ENCODE data around the gene PFDN6.

DNA sequence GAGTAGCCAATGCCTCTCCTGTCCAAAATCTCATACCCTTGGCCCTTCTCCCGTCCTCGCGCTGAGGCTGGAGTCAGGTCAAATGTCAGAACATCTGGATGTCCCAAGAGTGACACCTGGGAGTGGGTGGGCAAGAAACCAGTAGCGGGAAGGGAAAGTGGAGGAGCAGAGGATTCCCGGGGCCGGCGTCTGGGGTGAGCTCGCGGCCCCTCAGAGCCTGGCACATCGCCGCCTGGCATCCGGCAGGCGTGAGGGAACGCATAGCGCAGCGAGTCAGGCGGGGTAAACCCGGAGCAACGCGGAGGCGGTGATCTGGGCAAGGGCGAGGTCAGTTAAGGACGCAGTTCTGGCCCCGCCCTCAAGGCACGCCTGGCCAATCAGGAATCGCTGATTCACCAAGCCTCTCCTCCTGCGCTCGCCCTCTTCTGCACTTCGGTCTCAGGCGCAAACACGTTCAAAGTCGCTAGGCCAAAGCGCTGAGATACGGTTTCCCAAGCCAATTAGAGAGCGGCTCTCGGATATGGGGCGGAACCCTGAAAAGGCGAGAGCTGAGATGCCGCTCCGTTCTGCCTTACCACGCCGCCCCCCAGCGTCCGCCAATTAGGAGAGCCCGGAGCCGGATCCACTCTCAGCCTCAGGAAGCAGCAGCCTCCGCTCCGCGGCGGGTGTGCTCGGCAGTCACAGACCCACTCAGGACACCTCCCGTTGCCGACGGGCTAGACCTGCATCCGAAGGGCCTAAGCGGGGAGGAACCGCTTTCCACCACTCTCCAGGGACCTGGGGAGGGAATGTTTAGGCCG lies 40.3 kb upstream of the PFDN6 start:
- peak; percentile 85 for TF ChIP-seq POLR2A (IDR thresholded peaks at IDR 0.05)
- TF ChIP-seq, protein P1, sequence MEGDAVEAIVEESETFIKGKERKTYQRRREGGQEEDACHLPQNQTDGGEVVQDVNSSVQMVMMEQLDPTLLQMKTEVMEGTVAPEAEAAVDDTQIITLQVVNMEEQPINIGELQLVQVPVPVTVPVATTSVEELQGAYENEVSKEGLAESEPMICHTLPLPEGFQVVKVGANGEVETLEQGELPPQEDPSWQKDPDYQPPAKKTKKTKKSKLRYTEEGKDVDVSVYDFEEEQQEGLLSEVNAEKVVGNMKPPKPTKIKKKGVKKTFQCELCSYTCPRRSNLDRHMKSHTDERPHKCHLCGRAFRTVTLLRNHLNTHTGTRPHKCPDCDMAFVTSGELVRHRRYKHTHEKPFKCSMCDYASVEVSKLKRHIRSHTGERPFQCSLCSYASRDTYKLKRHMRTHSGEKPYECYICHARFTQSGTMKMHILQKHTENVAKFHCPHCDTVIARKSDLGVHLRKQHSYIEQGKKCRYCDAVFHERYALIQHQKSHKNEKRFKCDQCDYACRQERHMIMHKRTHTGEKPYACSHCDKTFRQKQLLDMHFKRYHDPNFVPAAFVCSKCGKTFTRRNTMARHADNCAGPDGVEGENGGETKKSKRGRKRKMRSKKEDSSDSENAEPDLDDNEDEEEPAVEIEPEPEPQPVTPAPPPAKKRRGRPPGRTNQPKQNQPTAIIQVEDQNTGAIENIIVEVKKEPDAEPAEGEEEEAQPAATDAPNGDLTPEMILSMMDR (IDR thresholded peaks at IDR 0.05), result peak in 3 of 4 donors; percentile 30 to 41 (median 35)

Data from right lobe of liver (tissue), 4 donors.